OCI-LY1 (cell line): ENCODE data around the gene MS4A4A.

ENCODE experiments used
- EZH2 ChIP-seq: fragments of 200-600 bp; sonication (generic), shearing (Covaris generic); IDR thresholded peaks from 2 replicates; pipeline ENCODE4 v1.8.0; 2017; ENCODE audit warnings: borderline replicate concordance, mixed run types, mild to moderate bottlenecking, antibody characterized with exemption, low read length, moderate library complexity, mixed read lengths
- TF ChIP-seq, protein P1 (sequence below): fragments of 200-600 bp; sonication (generic), shearing (Covaris generic); IDR thresholded peaks from 2 replicates; pipeline ENCODE4 v1.5.1; 2017; ENCODE audit warnings: mild to moderate bottlenecking, antibody characterized with exemption, low read length, moderate library complexity, mixed read lengths

DNA sequence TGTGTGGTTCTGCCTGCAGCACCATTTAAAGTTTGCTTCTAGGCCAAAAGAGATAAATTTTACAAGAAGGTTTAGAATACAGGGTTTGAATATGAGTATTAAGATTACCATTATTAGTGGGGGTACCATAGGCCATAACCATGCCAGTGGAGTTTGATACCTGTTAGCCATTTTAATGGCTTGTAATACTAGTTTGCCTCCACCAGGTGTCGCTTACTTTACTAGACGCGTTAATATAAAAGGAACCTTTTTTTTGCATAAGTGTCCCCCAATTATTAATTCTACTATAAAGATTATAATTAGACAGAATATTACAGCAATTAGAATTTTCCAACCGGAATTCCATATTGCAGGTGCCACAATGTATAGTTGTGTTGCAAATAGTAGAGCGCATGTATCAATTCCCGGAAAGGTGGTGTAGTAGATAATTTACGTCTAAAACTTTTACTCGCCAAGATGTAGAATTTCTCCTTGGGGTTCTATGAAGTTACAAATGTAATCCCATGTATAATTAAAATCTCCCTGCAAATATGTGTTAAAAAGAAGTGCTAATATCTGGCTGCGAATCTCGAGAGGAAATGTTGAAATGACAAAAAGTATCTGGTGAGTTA, 62.7 kb downstream of the MS4A4A start:
- TF ChIP-seq EZH2 = no peak
- TF ChIP-seq, protein P1, sequence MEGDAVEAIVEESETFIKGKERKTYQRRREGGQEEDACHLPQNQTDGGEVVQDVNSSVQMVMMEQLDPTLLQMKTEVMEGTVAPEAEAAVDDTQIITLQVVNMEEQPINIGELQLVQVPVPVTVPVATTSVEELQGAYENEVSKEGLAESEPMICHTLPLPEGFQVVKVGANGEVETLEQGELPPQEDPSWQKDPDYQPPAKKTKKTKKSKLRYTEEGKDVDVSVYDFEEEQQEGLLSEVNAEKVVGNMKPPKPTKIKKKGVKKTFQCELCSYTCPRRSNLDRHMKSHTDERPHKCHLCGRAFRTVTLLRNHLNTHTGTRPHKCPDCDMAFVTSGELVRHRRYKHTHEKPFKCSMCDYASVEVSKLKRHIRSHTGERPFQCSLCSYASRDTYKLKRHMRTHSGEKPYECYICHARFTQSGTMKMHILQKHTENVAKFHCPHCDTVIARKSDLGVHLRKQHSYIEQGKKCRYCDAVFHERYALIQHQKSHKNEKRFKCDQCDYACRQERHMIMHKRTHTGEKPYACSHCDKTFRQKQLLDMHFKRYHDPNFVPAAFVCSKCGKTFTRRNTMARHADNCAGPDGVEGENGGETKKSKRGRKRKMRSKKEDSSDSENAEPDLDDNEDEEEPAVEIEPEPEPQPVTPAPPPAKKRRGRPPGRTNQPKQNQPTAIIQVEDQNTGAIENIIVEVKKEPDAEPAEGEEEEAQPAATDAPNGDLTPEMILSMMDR = peak; percentile 72
